Retinal pigment epithelial cell (primary cell): ENCODE data around the gene AK5.

Experiments
- DNase-seq: peaks from one replicate; pipeline ENCODE4 v3.0.0-alpha.2; 2010; ENCODE audit warnings: low read depth
- H3K4me3 ChIP-seq: 2 replicates; pipeline ENCODE4 v1.5.1; 2011; ENCODE audit warnings: mild to moderate bottlenecking, low read length, control low read depth, moderate library complexity
- CTCF ChIP-seq: conservative IDR thresholded peaks from 2 replicates; pipeline ENCODE4 v1.5.1; 2011; ENCODE audit warnings: low read depth, low read length, control low read depth, inconsistent platforms

Gene AK5

GRCh38 chr1:77250126-77250525, 31.7 kb upstream of the AK5 start:
- TF ChIP-seq CTCF = no peak
- no peak for DNase-seq
- no peak overlapping the region for H3K4me3 ChIP-seq

GRCh38 chr1:77253211-77253610, 28.6 kb upstream of the AK5 start:
- DNase-seq = no peak
- H3K4me3 ChIP-seq = no peak overlapping the region
- no peak for TF ChIP-seq CTCF

GRCh38 chr1:77263708-77264107, 18.1 kb upstream of the AK5 start:
- no peak for TF ChIP-seq CTCF
- DNase-seq = no peak
- H3K4me3 ChIP-seq = no peak overlapping the region

GRCh38 chr1:77265180-77265579, 16.6 kb upstream of the AK5 start:
- DNase-seq = no peak
- no peak for TF ChIP-seq CTCF
- no peak overlapping the region for H3K4me3 ChIP-seq

- no peak for TF ChIP-seq CTCF
- H3K4me3 ChIP-seq = no peak overlapping the region
- no peak for DNase-seq
Observed at GRCh38 chr1:77267035-77267434, 14.8 kb upstream of the AK5 start.

- TF ChIP-seq CTCF = no peak
- no peak for DNase-seq
- no peak overlapping the region for H3K4me3 ChIP-seq
Observed at GRCh38 chr1:77271852-77272580, 9.8 kb upstream of the AK5 start.

GRCh38 chr1:77273891-77274290, 7.9 kb upstream of the AK5 start:
- TF ChIP-seq CTCF = no peak
- no peak overlapping the region for H3K4me3 ChIP-seq
- no peak for DNase-seq
